Caco-2 (cell line): ENCODE results near the gene MED12L. TPM values are rescaled to one million over a fixed set of nuclear protein-coding genes. Genes with fewer than 3 reads are reported as not detected.

Source experiments
- BruUV-seq: library from RNA; stranded (reverse); fragments of 400-500 nt; replicated peaks from 2 replicates; lab custom pipeline; 2021; lab: Mats Ljungman, UMichigan
- CTCF ChIA-PET: fragments of 300-600 bp; sonication (Branson Sonifier 250); formaldehyde crosslinking; loops from one replicate; lab custom pipeline; 2022; ENCODE audit warnings: antibody characterized with exemption; lab: Charles Lee
- POLR2A ChIA-PET: fragments of 300-600 bp; sonication (Branson Sonifier 250); formaldehyde crosslinking; loops from one replicate; lab custom pipeline; 2022; ENCODE audit warnings: antibody characterized with exemption; lab: Charles Lee
- DNase-seq, 2 experiments: peaks; one replicate each; pipeline versions ENCODE4 v3.0.0 to v3.0.0-alpha.2; 2020 to 2022
- H3K27me3 ChIP-seq: replicated peaks from 2 replicates; pipeline ENCODE4 v1.6.0; 2011; ENCODE audit warnings: low read length; ENCODE audit not compliant: control insufficient read depth, insufficient read depth
- H3K36me3 ChIP-seq: 2 replicates; pipeline ENCODE4 v1.5.1; 2011; ENCODE audit warnings: low read length; ENCODE audit not compliant: control insufficient read depth, insufficient read depth
- H3K4me1 ChIP-seq: fragments of 250-450 bp; sonication (Bioruptor Pico); 2 replicates; pipeline ENCODE4 v1.5.1; 2020; ENCODE audit warnings: mild to moderate bottlenecking
- H3K4me3 ChIP-seq: 2 replicates; pipeline ENCODE4 v1.5.1; 2011; ENCODE audit warnings: low read depth, mild to moderate bottlenecking, control low read depth, low read length
- H3K9me3 ChIP-seq: fragments of 250-450 bp; sonication (Bioruptor Pico); 2 replicates; pipeline ENCODE4 v1.5.1; 2020; ENCODE audit warnings: mild to moderate bottlenecking, moderate library complexity
- H3K27ac Mint-ChIP-seq: one replicate; pipeline ENCODE4 v1.8.0; 2022; ENCODE audit warnings: mixed read lengths; ENCODE audit not compliant: unreplicated experiment
- H3K27me3 Mint-ChIP-seq: one replicate; pipeline ENCODE4 v1.8.0; 2022; ENCODE audit warnings: mixed read lengths; ENCODE audit not compliant: insufficient read depth, unreplicated experiment
- H3K36me3 Mint-ChIP-seq: one replicate; pipeline ENCODE4 v1.8.0; 2022; ENCODE audit warnings: mild to moderate bottlenecking, mixed read lengths; ENCODE audit not compliant: insufficient read depth, unreplicated experiment
- H3K4me1 Mint-ChIP-seq: one replicate; pipeline ENCODE4 v1.8.0; 2022; ENCODE audit warnings: low read depth, mixed read lengths; ENCODE audit not compliant: unreplicated experiment
- H3K4me3 Mint-ChIP-seq: one replicate; pipeline ENCODE4 v1.8.0; 2022; ENCODE audit warnings: mild to moderate bottlenecking, moderate library complexity, mixed read lengths; ENCODE audit not compliant: unreplicated experiment
- H3K9me3 Mint-ChIP-seq: one replicate; pipeline ENCODE4 v1.8.0; 2022; ENCODE audit warnings: mixed read lengths; ENCODE audit not compliant: unreplicated experiment
- intact Hi-C: fragments of 100-400 bp; cut with micrococcal nuclease; formaldehyde crosslinking; loops from one replicate; pipeline ENCODE4 v1.10.0; 2022; ENCODE audit not compliant: unreplicated experiment
- total RNA-seq: library from RNA; stranded (reverse); gene quantifications from 2 replicates; pipeline ENCODE4 v1.2.3, GENCODE V29; 2022
- TF ChIP-seq, protein P1 (sequence below), 2 experiments: fragments of 200-600 bp in 1 of 2; IDR thresholded peaks; 1 replicate in 1 of 2; 2 replicates in 1 of 2; pipeline versions ENCODE4 v1.5.1 to v1.8.0; 2011 to 2022; ENCODE audit warnings: antibody characterized with exemption in 1 of 2, control low read depth in 1 of 2, inconsistent platforms in 1 of 2, low read depth in 1 of 2, low read length in 1 of 2, mild to moderate bottlenecking in 1 of 2, moderate library complexity in 1 of 2; ENCODE audit not compliant: insufficient read depth in 1 of 2, severe bottlenecking in 1 of 2, unreplicated experiment in 1 of 2

The MED12L gene
- total RNA-seq, 1 experiment from 2014 or later: 21.5 TPM

DNA sequence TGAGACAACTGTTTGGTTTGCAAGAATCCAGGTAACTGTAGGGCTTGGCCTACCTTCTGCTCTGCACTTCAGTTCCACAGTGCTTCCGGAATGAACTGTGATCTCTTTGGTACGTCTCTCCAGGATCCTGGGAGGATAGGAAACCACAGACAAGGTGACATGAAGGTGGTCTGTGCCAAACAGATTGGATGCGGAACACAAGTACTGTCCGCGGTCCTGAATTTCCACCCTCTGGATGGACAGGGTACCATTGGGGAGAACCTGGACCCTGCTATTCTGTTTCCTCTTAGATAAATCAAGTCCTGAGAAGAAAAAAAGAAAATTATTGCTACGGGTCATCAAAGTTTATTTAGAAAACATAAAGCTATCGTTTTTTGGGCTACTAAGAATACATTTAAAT is 358.1 kb downstream of the MED12L start:
- no peaks in the 10 kb centered on the region for H3K4me1 Mint-ChIP-seq
- no peaks in the 10 kb centered on the region for H3K9me3 Mint-ChIP-seq
- TF ChIP-seq, protein P1, sequence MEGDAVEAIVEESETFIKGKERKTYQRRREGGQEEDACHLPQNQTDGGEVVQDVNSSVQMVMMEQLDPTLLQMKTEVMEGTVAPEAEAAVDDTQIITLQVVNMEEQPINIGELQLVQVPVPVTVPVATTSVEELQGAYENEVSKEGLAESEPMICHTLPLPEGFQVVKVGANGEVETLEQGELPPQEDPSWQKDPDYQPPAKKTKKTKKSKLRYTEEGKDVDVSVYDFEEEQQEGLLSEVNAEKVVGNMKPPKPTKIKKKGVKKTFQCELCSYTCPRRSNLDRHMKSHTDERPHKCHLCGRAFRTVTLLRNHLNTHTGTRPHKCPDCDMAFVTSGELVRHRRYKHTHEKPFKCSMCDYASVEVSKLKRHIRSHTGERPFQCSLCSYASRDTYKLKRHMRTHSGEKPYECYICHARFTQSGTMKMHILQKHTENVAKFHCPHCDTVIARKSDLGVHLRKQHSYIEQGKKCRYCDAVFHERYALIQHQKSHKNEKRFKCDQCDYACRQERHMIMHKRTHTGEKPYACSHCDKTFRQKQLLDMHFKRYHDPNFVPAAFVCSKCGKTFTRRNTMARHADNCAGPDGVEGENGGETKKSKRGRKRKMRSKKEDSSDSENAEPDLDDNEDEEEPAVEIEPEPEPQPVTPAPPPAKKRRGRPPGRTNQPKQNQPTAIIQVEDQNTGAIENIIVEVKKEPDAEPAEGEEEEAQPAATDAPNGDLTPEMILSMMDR (IDR thresholded peaks at IDR 0.05; ENCODE audit: insufficient read depth in 1 of 2, low read depth in 1 of 2, low read length in 1 of 2, severe bottlenecking in 1 of 2, unreplicated experiment in 1 of 2): no peak
- H3K27ac Mint-ChIP-seq: no peak overlapping the region
- no peaks in the 10 kb centered on the region for H3K27me3 ChIP-seq
- H3K9me3 ChIP-seq: no peaks in the 10 kb centered on the region
- ChIA-PET CTCF (interaction anchor here (3.1 kb wide), 1 partner anchor 396 kb away, joined by 9 read pairs; no protein-coding TSS in a partner anchor), POLR2A (no interaction called here)
- no peak overlapping the region for H3K4me3 ChIP-seq
- no peaks in the 10 kb centered on the region for H3K4me1 ChIP-seq
- peak in 1 of 2 experiments; percentile 39 for DNase-seq
- no peaks in the 10 kb centered on the region for H3K36me3 ChIP-seq
- no peak overlapping the region for H3K4me3 Mint-ChIP-seq
- peaks cover 5% of the 10 kb centered on the region for H3K36me3 Mint-ChIP-seq
- BruUV-seq: no TSS peak
- no peaks in the 10 kb centered on the region for H3K27me3 Mint-ChIP-seq
- intact Hi-C loops: no loop called here

- no TSS peak for BruUV-seq
- no peaks in the 10 kb centered on the region for H3K9me3 ChIP-seq
- H3K27me3 ChIP-seq: no peaks in the 10 kb centered on the region
- ChIA-PET CTCF (no interaction called here), POLR2A (no interaction called here)
- TF ChIP-seq, protein P1 (IDR thresholded peaks at IDR 0.05; ENCODE audit: insufficient read depth in 1 of 2, low read depth in 1 of 2, low read length in 1 of 2, severe bottlenecking in 1 of 2, unreplicated experiment in 1 of 2): no peak
- no peaks in the 10 kb centered on the region for H3K4me1 ChIP-seq
- H3K27ac Mint-ChIP-seq: peak overlapping the region; percentile 3
- DNase-seq: no peak
- H3K4me1 Mint-ChIP-seq: no peaks in the 10 kb centered on the region
- no peaks in the 10 kb centered on the region for H3K27me3 Mint-ChIP-seq
- peaks cover 5% of the 10 kb centered on the region for H3K36me3 Mint-ChIP-seq
- intact Hi-C loops: no loop called here
- no peak overlapping the region for H3K4me3 ChIP-seq
- no peak overlapping the region for H3K4me3 Mint-ChIP-seq
- H3K9me3 Mint-ChIP-seq: no peaks in the 10 kb centered on the region
- no peaks in the 10 kb centered on the region for H3K36me3 ChIP-seq
These were observed 360.0 kb downstream of the MED12L start for GRCh38 chr3:151445273-151446001.

DNA sequence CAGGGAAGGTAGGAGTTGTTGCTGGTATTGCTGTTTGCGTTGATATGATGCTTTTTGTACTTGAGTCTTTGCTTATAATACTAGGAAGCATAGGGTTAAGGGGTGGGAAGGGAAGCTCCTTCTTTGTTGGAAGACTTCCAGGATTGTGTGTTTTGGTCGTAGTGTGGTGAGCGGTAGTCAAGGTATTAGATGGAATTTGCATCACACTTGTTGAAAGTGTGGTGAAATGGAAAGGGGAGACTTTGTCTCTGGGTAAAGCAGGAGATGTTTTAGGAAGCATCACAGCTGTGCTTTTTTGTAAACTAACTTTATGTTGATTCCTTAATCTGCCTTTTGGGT is 360.5 kb downstream of the MED12L start:
- intact Hi-C loops: no loop called here
- BruUV-seq: no TSS peak
- TF ChIP-seq, protein P1 (IDR thresholded peaks at IDR 0.05; ENCODE audit: insufficient read depth in 1 of 2, low read depth in 1 of 2, low read length in 1 of 2, severe bottlenecking in 1 of 2, unreplicated experiment in 1 of 2): no peak
- CTCF ChIA-PET: interaction anchor here (0.6 kb wide), 1 partner anchor 26 kb away, joined by 3 read pairs; no protein-coding TSS in a partner anchor
- H3K27me3 ChIP-seq: no peaks in the 10 kb centered on the region
- H3K4me1 Mint-ChIP-seq: no peaks in the 10 kb centered on the region
- no peaks in the 10 kb centered on the region for H3K4me1 ChIP-seq
- H3K9me3 Mint-ChIP-seq: no peaks in the 10 kb centered on the region
- no peak for DNase-seq
- no peak overlapping the region for H3K4me3 Mint-ChIP-seq
- no peaks in the 10 kb centered on the region for H3K36me3 ChIP-seq
- H3K4me3 ChIP-seq: no peak overlapping the region
- POLR2A ChIA-PET: no interaction called here
- peak overlapping the region; percentile 3 for H3K27ac Mint-ChIP-seq
- H3K27me3 Mint-ChIP-seq: no peaks in the 10 kb centered on the region
- no peaks in the 10 kb centered on the region for H3K9me3 ChIP-seq
- H3K36me3 Mint-ChIP-seq: peaks cover 5% of the 10 kb centered on the region
